Lung (tissue), 12 donors: ENCODE measurements around the gene GRB7. TPM values are rescaled to one million over a fixed set of nuclear protein-coding genes. Genes with fewer than 3 reads are reported as not detected.
"Not testable (repeated sequence)": the region's sequence is repeated elsewhere in the genome, so short reads cannot be mapped to it uniquely, and the experiment has no call there.

Source experiments
- ATAC-seq: fragments of 200-7000 bp; cut with Tn5 transposase; one replicate; pipeline ENCODE4 v1.9.1; 2020; ENCODE audit warnings: moderate number of reproducible peaks; ENCODE audit not compliant: insufficient read depth, low FRiP score
- DNase-seq, 3 donors: peaks; one replicate each; pipeline ENCODE4 v3.0.0-alpha.2; 2013 to 2017
- H3K27ac ChIP-seq, 2 donors: one replicate each; pipeline ENCODE4 v1.5.1; 2013; ENCODE audit warnings: mild to moderate bottlenecking in 2 of 2, moderate library complexity in 2 of 2, control low read depth in 1 of 2, inconsistent platforms in 1 of 2, low read depth in 1 of 2, low read length in 1 of 2
- H3K27me3 ChIP-seq, 3 donors: one replicate each; pipeline ENCODE4 v1.5.1; 2013; ENCODE audit warnings: low read length in 2 of 3; ENCODE audit not compliant: control insufficient read depth in 3 of 3, insufficient read depth in 3 of 3
- H3K36me3 ChIP-seq, 4 donors: one replicate each; pipeline ENCODE4 v1.5.1; 2013; ENCODE audit warnings: low read length in 4 of 4, mild to moderate bottlenecking in 1 of 4, moderate library complexity in 1 of 4; ENCODE audit not compliant: control insufficient read depth in 4 of 4, insufficient read depth in 4 of 4
- H3K4me1 ChIP-seq, 5 donors: one replicate each; pipeline ENCODE4 v1.5.1; 2013; ENCODE audit warnings: low read length in 5 of 5, mild to moderate bottlenecking in 2 of 5, moderate library complexity in 1 of 5; ENCODE audit not compliant: control insufficient read depth in 5 of 5, insufficient read depth in 5 of 5
- H3K4me3 ChIP-seq: one replicate; pipeline ENCODE4 v1.5.1; 2013; ENCODE audit warnings: mild to moderate bottlenecking, control low read depth, moderate library complexity
- H3K9ac ChIP-seq, 2 donors: one replicate each; pipeline ENCODE4 v1.5.1; 2013; ENCODE audit warnings: low read length in 2 of 2, control low read depth in 1 of 2; ENCODE audit not compliant: insufficient read depth in 1 of 2
- H3K9me3 ChIP-seq, 4 donors: one replicate each; pipeline ENCODE4 v1.5.1; 2013; ENCODE audit warnings: low read length in 3 of 4, mild to moderate bottlenecking in 1 of 4, moderate library complexity in 1 of 4; ENCODE audit not compliant: control insufficient read depth in 4 of 4, insufficient read depth in 3 of 4
- WGBS, 2 donors: extraction: QIAGEN DNeasy Blood & Tissue Kit; methylation state at CpG; one replicate each; pipeline ENCODE4 v1.1.7; 2013; 5-methylcytosine and 5-hydroxymethylcytosine counted together
- polyA plus RNA-seq, 2 donors: library from polyadenylated mRNA; stranded (reverse); fragments of 200-250 nt; gene quantifications; one replicate each; pipeline ENCODE4 v1.2.1, GENCODE V29; 2013
- total RNA-seq, 2 donors: library from RNA; depleted of rRNA in 1 of 2; stranded (reverse); fragments of >200 nt in 1 of 2; gene quantifications; one replicate each; pipeline ENCODE4 v1.2.1, GENCODE V29; 2014 to 2021
- TF ChIP-seq, protein P1 (sequence below): IDR thresholded peaks from 2 replicates; pipeline ENCODE4 v1.5.1; 2012; ENCODE audit warnings: mild to moderate bottlenecking; ENCODE audit errors: control extremely low read depth, extremely low read depth
- donor health status: control.
- donor health status: control.
- donor health status: Bipolar disorder and iron deficiency.
- donor health status: healthy.
- donor health status: DM: yes; HTN: yes; CAD: no.

GRB7 gene
- total and polyA plus RNA-seq, 4 donors = 6.6 to 25.5 (median 16.6) TPM

GRCh38 chr17:39746145-39746461 lies 8.4 kb downstream of the GRB7 start:
- H3K4me3 ChIP-seq = no peak overlapping the region
- no peak for DNase-seq
- TF ChIP-seq, protein P1, sequence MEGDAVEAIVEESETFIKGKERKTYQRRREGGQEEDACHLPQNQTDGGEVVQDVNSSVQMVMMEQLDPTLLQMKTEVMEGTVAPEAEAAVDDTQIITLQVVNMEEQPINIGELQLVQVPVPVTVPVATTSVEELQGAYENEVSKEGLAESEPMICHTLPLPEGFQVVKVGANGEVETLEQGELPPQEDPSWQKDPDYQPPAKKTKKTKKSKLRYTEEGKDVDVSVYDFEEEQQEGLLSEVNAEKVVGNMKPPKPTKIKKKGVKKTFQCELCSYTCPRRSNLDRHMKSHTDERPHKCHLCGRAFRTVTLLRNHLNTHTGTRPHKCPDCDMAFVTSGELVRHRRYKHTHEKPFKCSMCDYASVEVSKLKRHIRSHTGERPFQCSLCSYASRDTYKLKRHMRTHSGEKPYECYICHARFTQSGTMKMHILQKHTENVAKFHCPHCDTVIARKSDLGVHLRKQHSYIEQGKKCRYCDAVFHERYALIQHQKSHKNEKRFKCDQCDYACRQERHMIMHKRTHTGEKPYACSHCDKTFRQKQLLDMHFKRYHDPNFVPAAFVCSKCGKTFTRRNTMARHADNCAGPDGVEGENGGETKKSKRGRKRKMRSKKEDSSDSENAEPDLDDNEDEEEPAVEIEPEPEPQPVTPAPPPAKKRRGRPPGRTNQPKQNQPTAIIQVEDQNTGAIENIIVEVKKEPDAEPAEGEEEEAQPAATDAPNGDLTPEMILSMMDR = no peak
- no peak for ATAC-seq
- peaks cover 0 to 1% (median 0%) of the 10 kb centered on the region in 3 donors for H3K27me3 ChIP-seq
- 97 to 98% methylated on average over 7 of the region's 7 CpGs for WGBS, 2 donors
- no peak overlapping the region for H3K9ac ChIP-seq
- H3K4me1 ChIP-seq = peaks cover 0 to 3% (median under 1%) of the 10 kb centered on the region in 5 donors
- H3K36me3 ChIP-seq = peaks cover 0 to 9% (median 0%) of the 10 kb centered on the region in 4 donors
- H3K9me3 ChIP-seq = no peaks in the 10 kb centered on the region
- H3K27ac ChIP-seq = no peak overlapping the region

DNA sequence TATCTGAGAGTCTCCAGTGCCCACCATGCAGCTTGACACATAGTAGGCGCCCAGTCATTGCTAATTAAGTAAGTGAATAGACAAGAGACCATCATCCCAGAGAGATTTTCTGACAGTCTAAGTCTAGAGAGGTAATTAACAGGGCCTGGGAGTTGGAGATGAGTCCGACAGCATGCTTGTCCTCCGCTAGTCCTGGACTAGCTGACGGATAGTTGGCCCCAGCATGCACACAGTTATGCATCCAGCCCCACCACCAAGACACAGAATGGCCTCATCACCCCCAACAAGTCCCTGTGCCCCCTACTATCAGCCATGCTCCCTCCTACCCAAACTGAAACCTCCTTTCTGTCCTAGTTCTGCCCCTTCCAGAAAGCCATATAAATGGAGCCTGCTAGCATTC lies 10.0 kb downstream of the GRB7 start:
- no peak overlapping the region for H3K9ac ChIP-seq
- ATAC-seq = no peak
- no peak overlapping the region for H3K27ac ChIP-seq
- H3K9me3 ChIP-seq = no peaks in the 10 kb centered on the region
- no peak overlapping the region for H3K4me3 ChIP-seq
- TF ChIP-seq, protein P1 = no peak
- peaks cover 0 to 9% (median 0%) of the 10 kb centered on the region in 4 donors for H3K36me3 ChIP-seq
- H3K4me1 ChIP-seq = peaks cover 0 to 7% (median 0%) of the 10 kb centered on the region in 5 donors
- 94% methylated on average over 4 of the region's 4 CpGs for WGBS, 2 donors
- no peaks in the 10 kb centered on the region for H3K27me3 ChIP-seq
- DNase-seq = no peak

GRCh38 chr17:39748444-39749034 lies 10.8 kb downstream of the GRB7 start:
- H3K27ac ChIP-seq, H3K4me1 ChIP-seq, H3K9me3 ChIP-seq, H3K4me3 ChIP-seq, DNase-seq, ATAC-seq, H3K27me3 ChIP-seq, H3K9ac ChIP-seq, H3K36me3 ChIP-seq: not testable (repeated sequence)
- 86 to 89% methylated on average over 8 of the region's 8 CpGs for WGBS, 2 donors

GRCh38 chr17:39750131-39751015 lies 12.6 kb downstream of the GRB7 start:
- Histone ChIP-seq H3K4me3 (no peak overlapping the region), H3K36me3 (no peaks in the 10 kb centered on the region), H3K9ac (no peak overlapping the region), H3K9me3 (no peaks in the 10 kb centered on the region), H3K27me3 (no peaks in the 10 kb centered on the region), H3K4me1 (peaks cover 0 to 12% (median 0%) of the 10 kb centered on the region in 5 donors), H3K27ac (no peak overlapping the region)
- DNase-seq (no peak), ATAC-seq (no peak)
- TF ChIP-seq, protein P1 = no peak
- 68 to 77% methylated on average over 9 of the region's 9 CpGs for WGBS, 2 donors
